Neural progenitor cell (in vitro differentiated cells): Measurements from ENCODE around the gene WDR31. TPM values are rescaled to one million over a fixed set of nuclear protein-coding genes. Genes with fewer than 3 reads are reported as not detected.
"Not testable (repeated sequence)": the region's sequence is repeated elsewhere in the genome, so short reads cannot be mapped to it uniquely, and the experiment has no call there.

ENCODE experiments used
- DNase-seq: peaks from one replicate; pipeline ENCODE4 v3.0.0-alpha.2; 2016; ENCODE audit warnings: low spot score
- H2AFZ ChIP-seq: fragments of 200-600 bp; sonication (generic); replicated peaks from 2 replicates; pipeline ENCODE4 v1.6.1; 2016; ENCODE audit warnings: antibody characterized with exemption
- H3F3A ChIP-seq: fragments of 200-600 bp; sonication (generic); 2 replicates; pipeline ENCODE4 v1.6.1; 2016; ENCODE audit warnings: antibody characterized with exemption, low read depth
- H3K27ac ChIP-seq: fragments of 200-600 bp; sonication (generic); 2 replicates; pipeline ENCODE4 v1.5.1; 2016; ENCODE audit warnings: mild to moderate bottlenecking
- H3K27me3 ChIP-seq: fragments of 200-600 bp; sonication (generic); 2 replicates; pipeline ENCODE4 v1.6.1; 2016; ENCODE audit warnings: mild to moderate bottlenecking, moderate library complexity
- H3K36me3 ChIP-seq: fragments of 200-600 bp; sonication (generic); 2 replicates; pipeline ENCODE4 v1.5.1; 2016
- H3K4me1 ChIP-seq: fragments of 200-600 bp; sonication (generic); 2 replicates; pipeline ENCODE4 v1.6.1; 2016; ENCODE audit warnings: mixed run types
- H3K4me2 ChIP-seq: fragments of 200-600 bp; sonication (generic); 2 replicates; pipeline ENCODE4 v1.6.1; 2016
- H3K4me3 ChIP-seq: fragments of 200-600 bp; sonication (generic); 2 replicates; pipeline ENCODE4 v1.5.1; 2016
- H3K79me2 ChIP-seq: fragments of 200-600 bp; sonication (generic); 2 replicates; pipeline ENCODE4 v1.6.1; 2016; ENCODE audit warnings: low read depth
- H3K9ac ChIP-seq: fragments of 200-600 bp; sonication (generic); 2 replicates; pipeline ENCODE4 v1.6.1; 2016
- H3K9me3 ChIP-seq: fragments of 200-600 bp; sonication (generic); 2 replicates; pipeline ENCODE4 v1.5.1; 2016; ENCODE audit warnings: low read depth
- H4K20me1 ChIP-seq: fragments of 200-600 bp; sonication (generic); 2 replicates; pipeline ENCODE4 v1.6.1; 2016; ENCODE audit warnings: low read depth
- H3K27ac Mint-ChIP-seq: 3 replicates; pipeline ENCODE4 v1.8.0; 2021; ENCODE audit warnings: mixed read lengths
- H3K27me3 Mint-ChIP-seq: 2 replicates; pipeline ENCODE4 v1.8.0; 2022; ENCODE audit warnings: low read depth, mild to moderate bottlenecking, inconsistent platforms, moderate library complexity, mixed read lengths; ENCODE audit not compliant: insufficient read depth
- H3K36me3 Mint-ChIP-seq: 3 replicates; pipeline ENCODE4 v1.8.0; 2021; ENCODE audit warnings: mixed read lengths
- H3K4me1 Mint-ChIP-seq: 3 replicates; pipeline ENCODE4 v1.8.0; 2021; ENCODE audit warnings: mixed read lengths
- H3K4me3 Mint-ChIP-seq: 3 replicates; pipeline ENCODE4 v1.8.0; 2021; ENCODE audit warnings: mild to moderate bottlenecking, moderate library complexity, mixed read lengths
- H3K9me3 Mint-ChIP-seq: 3 replicates; pipeline ENCODE4 v1.8.0; 2020; ENCODE audit warnings: mixed read lengths
- EZH2 ChIP-seq: fragments of 200-600 bp; sonication (generic); IDR thresholded peaks from 2 replicates; pipeline ENCODE4 v1.6.1; 2017; ENCODE audit warnings: antibody characterized with exemption, mild to moderate bottlenecking, moderate library complexity
- EZH2phosphoT487 ChIP-seq: fragments of 200-600 bp; sonication (generic); IDR thresholded peaks from 2 replicates; pipeline ENCODE4 v1.6.1; 2017; ENCODE audit warnings: antibody characterized with exemption
- total RNA-seq: library from RNA; depleted of rRNA; stranded (reverse); fragments of >200 nt; gene quantifications from 2 replicates; pipeline ENCODE4 v1.2.3, GENCODE V29; 2015; ENCODE audit warnings: low replicate concordance
- TF ChIP-seq, protein P1 (sequence below): fragments of 200-600 bp; sonication (generic); IDR thresholded peaks from 2 replicates; pipeline ENCODE4 v1.5.1; 2017; ENCODE audit warnings: antibody characterized with exemption, mild to moderate bottlenecking

The WDR31 gene
- total RNA-seq, 1 donor from 2014 or later: 3.2 TPM

GRCh38 chr9:113368348-113368981 lies 28.4 kb upstream of the WDR31 start:
- Histone ChIP-seq H3K27ac (no peak overlapping the region), H3K27me3 (no peaks in the 10 kb centered on the region), H3K4me1 (no peaks in the 10 kb centered on the region), H3K79me2 (no peaks in the 10 kb centered on the region), H3K9ac (no peak overlapping the region), H2AFZ (no peak overlapping the region), H3K36me3 (no peaks in the 10 kb centered on the region), H3K4me2 (no peak overlapping the region), H3K9me3 (no peaks in the 10 kb centered on the region), H3F3A (no peaks in the 10 kb centered on the region), H4K20me1 (no peaks in the 10 kb centered on the region), H3K4me3 (no peak overlapping the region)
- Mint-ChIP-seq H3K4me3 (no peak overlapping the region), H3K9me3 (no peaks in the 10 kb centered on the region), H3K4me1 (peaks cover 3% of the 10 kb centered on the region), H3K36me3 (no peaks in the 10 kb centered on the region), H3K27ac (peak overlapping the region; percentile 85), H3K27me3 (peaks cover 7% of the 10 kb centered on the region)
- TF ChIP-seq, protein P1, sequence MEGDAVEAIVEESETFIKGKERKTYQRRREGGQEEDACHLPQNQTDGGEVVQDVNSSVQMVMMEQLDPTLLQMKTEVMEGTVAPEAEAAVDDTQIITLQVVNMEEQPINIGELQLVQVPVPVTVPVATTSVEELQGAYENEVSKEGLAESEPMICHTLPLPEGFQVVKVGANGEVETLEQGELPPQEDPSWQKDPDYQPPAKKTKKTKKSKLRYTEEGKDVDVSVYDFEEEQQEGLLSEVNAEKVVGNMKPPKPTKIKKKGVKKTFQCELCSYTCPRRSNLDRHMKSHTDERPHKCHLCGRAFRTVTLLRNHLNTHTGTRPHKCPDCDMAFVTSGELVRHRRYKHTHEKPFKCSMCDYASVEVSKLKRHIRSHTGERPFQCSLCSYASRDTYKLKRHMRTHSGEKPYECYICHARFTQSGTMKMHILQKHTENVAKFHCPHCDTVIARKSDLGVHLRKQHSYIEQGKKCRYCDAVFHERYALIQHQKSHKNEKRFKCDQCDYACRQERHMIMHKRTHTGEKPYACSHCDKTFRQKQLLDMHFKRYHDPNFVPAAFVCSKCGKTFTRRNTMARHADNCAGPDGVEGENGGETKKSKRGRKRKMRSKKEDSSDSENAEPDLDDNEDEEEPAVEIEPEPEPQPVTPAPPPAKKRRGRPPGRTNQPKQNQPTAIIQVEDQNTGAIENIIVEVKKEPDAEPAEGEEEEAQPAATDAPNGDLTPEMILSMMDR: no peak
- TF ChIP-seq EZH2 (no peak), EZH2phosphoT487 (no peak)
- no peak for DNase-seq

GRCh38 chr9:113365652-113366051 lies 25.6 kb upstream of the WDR31 start:
- peaks cover 18% of the 10 kb centered on the region for H3K4me1 Mint-ChIP-seq
- not testable (repeated sequence) for H3K4me3 ChIP-seq, H3K27ac Mint-ChIP-seq, H3F3A ChIP-seq, H3K27me3 Mint-ChIP-seq, H3K4me2 ChIP-seq, H3K9me3 ChIP-seq, H4K20me1 ChIP-seq, H3K27ac ChIP-seq, H3K9me3 Mint-ChIP-seq, H3K36me3 Mint-ChIP-seq, H2AFZ ChIP-seq, H3K27me3 ChIP-seq, DNase-seq, H3K4me3 Mint-ChIP-seq, H3K36me3 ChIP-seq, H3K79me2 ChIP-seq, H3K4me1 ChIP-seq, H3K9ac ChIP-seq

- no peak overlapping the region for H3K27ac ChIP-seq
- no peak overlapping the region for H2AFZ ChIP-seq
- H3K27me3 ChIP-seq: no peaks in the 10 kb centered on the region
- H3K36me3 ChIP-seq: no peaks in the 10 kb centered on the region
- no peak overlapping the region for H3K4me3 ChIP-seq
- no peak overlapping the region for H3K9ac ChIP-seq
- no peak overlapping the region for H3K4me2 ChIP-seq
- H3K4me3 Mint-ChIP-seq: no peak overlapping the region
- no peaks in the 10 kb centered on the region for H3K36me3 Mint-ChIP-seq
- H3K27me3 Mint-ChIP-seq: peaks cover 4% of the 10 kb centered on the region
- H3K79me2 ChIP-seq: no peaks in the 10 kb centered on the region
- no peaks in the 10 kb centered on the region for H3F3A ChIP-seq
- TF ChIP-seq, protein P1: no peak
- TF ChIP-seq EZH2phosphoT487 (no peak), EZH2 (no peak)
- peaks cover 3% of the 10 kb centered on the region for H3K9me3 Mint-ChIP-seq
- H4K20me1 ChIP-seq: no peaks in the 10 kb centered on the region
- no peaks in the 10 kb centered on the region for H3K4me1 ChIP-seq
- H3K9me3 ChIP-seq: no peaks in the 10 kb centered on the region
- no peak overlapping the region for H3K27ac Mint-ChIP-seq
- peaks cover 18% of the 10 kb centered on the region for H3K4me1 Mint-ChIP-seq
- no peak for DNase-seq
Measured at GRCh38 chr9:113364951-113365350, 24.9 kb upstream of the WDR31 start.

DNA sequence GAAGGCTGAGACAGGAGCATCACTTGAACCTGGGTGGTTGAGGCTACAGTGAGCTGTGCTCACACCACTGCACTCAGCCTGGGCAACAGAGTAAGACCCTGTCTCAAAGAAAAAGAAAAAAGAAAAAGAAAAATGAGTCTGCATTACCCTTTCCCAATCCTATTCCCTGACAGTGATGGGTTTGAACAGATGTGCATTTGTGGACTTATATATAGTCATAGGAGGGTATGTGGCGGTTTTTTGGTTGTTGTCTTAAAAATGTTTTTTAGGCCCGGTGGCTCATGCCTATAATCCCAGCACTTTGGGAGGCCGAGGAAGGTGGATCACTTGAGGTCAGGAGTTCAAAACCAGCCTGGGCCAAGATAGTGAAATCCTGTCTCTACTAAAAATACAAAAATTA lies 23.3 kb upstream of the WDR31 start:
- no peaks in the 10 kb centered on the region for H3K27me3 ChIP-seq
- no peaks in the 10 kb centered on the region for H4K20me1 ChIP-seq
- H2AFZ ChIP-seq: no peak overlapping the region
- TF ChIP-seq, protein P1: no peak
- TF ChIP-seq EZH2phosphoT487: no peak
- TF ChIP-seq EZH2: no peak
- H3K4me2 ChIP-seq: no peak overlapping the region
- H3K36me3 ChIP-seq: no peaks in the 10 kb centered on the region
- H3K27ac Mint-ChIP-seq: no peak overlapping the region
- no peaks in the 10 kb centered on the region for H3F3A ChIP-seq
- H3K27ac ChIP-seq: no peak overlapping the region
- no peak for DNase-seq
- no peak overlapping the region for H3K9ac ChIP-seq
- peaks cover 4% of the 10 kb centered on the region for H3K27me3 Mint-ChIP-seq
- H3K4me1 Mint-ChIP-seq: peaks cover 18% of the 10 kb centered on the region
- H3K79me2 ChIP-seq: no peaks in the 10 kb centered on the region
- H3K4me1 ChIP-seq: no peaks in the 10 kb centered on the region
- no peak overlapping the region for H3K4me3 Mint-ChIP-seq
- H3K9me3 Mint-ChIP-seq: peaks cover 3% of the 10 kb centered on the region
- H3K4me3 ChIP-seq: no peak overlapping the region
- no peaks in the 10 kb centered on the region for H3K9me3 ChIP-seq
- H3K36me3 Mint-ChIP-seq: no peaks in the 10 kb centered on the region
